ENCODE results near the gene PTPN6.

DNA sequence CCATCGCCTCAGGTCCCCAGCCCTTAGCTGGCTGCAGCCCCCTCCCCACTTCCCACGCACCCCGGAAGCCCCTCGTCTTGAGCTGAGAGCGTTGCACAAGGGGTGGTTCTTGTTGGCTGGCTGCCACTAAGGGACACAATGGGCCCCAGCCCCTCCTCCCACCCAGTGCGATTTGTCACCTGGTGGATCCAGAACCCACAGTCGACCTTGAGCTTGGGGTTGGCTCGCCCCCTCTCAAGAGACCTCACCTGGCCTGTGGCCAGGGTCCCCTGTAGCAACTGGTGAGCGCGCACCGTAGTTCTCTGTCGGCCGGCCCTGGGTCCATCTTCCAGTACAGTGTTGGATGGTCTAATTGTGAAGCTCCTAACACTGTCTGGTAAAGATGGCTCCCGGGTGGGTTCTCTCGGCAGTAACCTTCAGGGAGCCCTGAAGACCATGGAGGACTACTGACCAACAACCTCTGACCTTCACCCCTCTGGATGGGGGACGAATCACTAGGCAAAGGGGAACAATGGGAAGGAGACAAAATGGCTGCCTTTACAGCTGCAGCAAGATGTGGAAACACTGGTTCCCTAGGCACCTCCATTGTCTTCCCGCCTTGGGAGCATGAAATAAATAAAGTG lies 12.7 kb downstream of the PTPN6 start:
- TF ChIP-seq, protein P1, sequence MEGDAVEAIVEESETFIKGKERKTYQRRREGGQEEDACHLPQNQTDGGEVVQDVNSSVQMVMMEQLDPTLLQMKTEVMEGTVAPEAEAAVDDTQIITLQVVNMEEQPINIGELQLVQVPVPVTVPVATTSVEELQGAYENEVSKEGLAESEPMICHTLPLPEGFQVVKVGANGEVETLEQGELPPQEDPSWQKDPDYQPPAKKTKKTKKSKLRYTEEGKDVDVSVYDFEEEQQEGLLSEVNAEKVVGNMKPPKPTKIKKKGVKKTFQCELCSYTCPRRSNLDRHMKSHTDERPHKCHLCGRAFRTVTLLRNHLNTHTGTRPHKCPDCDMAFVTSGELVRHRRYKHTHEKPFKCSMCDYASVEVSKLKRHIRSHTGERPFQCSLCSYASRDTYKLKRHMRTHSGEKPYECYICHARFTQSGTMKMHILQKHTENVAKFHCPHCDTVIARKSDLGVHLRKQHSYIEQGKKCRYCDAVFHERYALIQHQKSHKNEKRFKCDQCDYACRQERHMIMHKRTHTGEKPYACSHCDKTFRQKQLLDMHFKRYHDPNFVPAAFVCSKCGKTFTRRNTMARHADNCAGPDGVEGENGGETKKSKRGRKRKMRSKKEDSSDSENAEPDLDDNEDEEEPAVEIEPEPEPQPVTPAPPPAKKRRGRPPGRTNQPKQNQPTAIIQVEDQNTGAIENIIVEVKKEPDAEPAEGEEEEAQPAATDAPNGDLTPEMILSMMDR (IDR thresholded peaks at IDR 0.05) = no peak
- no peak for TF ChIP-seq ZFX (IDR thresholded peaks at IDR 0.05; ENCODE audit: borderline replicate concordance)

All from 22Rv1 (cell line).